Gastroesophageal sphincter (tissue), 3 donors: ENCODE results near the gene GLB1L3.

Experiments used
- CTCF ChIP-seq, 4 experiments: fragments of 200-600 bp in 2 of 4; fragments of 450-650 bp in 2 of 4; sonication (generic) in 1 of 4; IDR thresholded peaks; one replicate each; pipeline ENCODE4 v1.5.1; 2017 to 2019; ENCODE audit warnings: antibody characterized with exemption in 4 of 4, mild to moderate bottlenecking in 2 of 4, moderate library complexity in 2 of 4
- EP300 ChIP-seq: sonication (generic); formaldehyde crosslinking; IDR thresholded peaks from one replicate; pipeline ENCODE4 v1.6.1; 2017; ENCODE audit warnings: antibody characterized with exemption, mild to moderate bottlenecking
- POLR2A ChIP-seq, 2 donors: fragments of 450-650 bp; IDR thresholded peaks; one replicate each; pipeline ENCODE4 v1.6.1; 2017; ENCODE audit warnings: antibody characterized with exemption in 2 of 2, mild to moderate bottlenecking in 2 of 2, moderate library complexity in 1 of 2

GRCh38 chr11:134264966-134265764, 11.0 kb upstream of the GLB1L3 start:
- TF ChIP-seq EP300 (no peak), CTCF (IDR thresholded peaks at IDR 0.05) (no peak), POLR2A (IDR thresholded peaks at IDR 0.05) (no peak)
